IPS-NIHi7 (cell line): ENCODE data around the gene STAT3.
A peak's percentile ranks its signal among the peaks of the same experiment; 100 is the strongest.
"Not testable (repeated sequence)": the region's sequence is repeated elsewhere in the genome, so short reads cannot be mapped to it uniquely, and the experiment has no call there.

Experiments
- DNase-seq: peaks from one replicate; pipeline ENCODE4 v3.0.0; 2012; ENCODE audit warnings: mixed read lengths; ENCODE audit errors: extremely low spot score

STAT3 gene

DNA sequence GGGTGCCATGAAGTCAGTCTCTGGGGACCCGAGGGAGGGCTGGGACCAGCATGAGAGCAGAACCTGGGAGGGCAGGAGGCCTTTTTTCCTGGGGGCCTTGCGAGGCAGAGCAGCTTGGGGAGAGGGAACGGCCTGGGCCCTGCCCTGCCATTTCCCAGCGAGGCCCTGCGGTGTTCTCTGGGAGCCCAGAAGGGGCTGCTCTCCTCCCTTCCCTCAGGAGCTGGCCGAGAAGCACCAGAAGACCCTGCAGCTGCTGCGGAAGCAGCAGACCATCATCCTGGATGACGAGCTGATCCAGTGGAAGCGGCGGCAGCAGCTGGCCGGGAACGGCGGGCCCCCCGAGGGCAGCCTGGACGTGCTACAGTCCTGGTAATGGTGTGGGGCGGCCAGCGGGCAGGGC lies 88.3 kb downstream of the STAT3 start:
- not testable (repeated sequence) for DNase-seq

- DNase-seq: not testable (repeated sequence)
Observed at GRCh38 chr17:42299361-42299760, 88.9 kb downstream of the STAT3 start.

DNA sequence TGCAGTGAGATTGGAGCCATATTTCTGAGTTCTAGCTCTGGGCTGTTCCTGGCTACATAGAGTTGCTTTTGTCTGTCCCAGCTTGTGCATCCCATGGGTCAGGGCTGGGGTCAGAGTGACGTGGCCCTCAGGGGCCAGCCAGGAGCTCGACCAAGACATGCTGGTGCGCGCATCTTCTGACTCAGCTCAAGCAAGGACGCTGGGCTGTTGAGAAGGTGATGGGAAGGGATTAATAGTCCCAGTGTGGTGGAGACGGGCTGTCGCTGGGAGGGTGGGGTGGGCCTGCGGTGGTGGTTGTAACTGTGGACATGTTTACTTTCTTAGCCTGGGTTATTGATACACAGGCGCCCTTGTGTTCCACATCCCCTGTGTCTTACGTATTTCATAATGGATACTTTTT lies 90.5 kb downstream of the STAT3 start:
- DNase-seq: not testable (repeated sequence)

GRCh38 chr17:42296012-42296411 lies 92.2 kb downstream of the STAT3 start:
- no peak for DNase-seq

DNA sequence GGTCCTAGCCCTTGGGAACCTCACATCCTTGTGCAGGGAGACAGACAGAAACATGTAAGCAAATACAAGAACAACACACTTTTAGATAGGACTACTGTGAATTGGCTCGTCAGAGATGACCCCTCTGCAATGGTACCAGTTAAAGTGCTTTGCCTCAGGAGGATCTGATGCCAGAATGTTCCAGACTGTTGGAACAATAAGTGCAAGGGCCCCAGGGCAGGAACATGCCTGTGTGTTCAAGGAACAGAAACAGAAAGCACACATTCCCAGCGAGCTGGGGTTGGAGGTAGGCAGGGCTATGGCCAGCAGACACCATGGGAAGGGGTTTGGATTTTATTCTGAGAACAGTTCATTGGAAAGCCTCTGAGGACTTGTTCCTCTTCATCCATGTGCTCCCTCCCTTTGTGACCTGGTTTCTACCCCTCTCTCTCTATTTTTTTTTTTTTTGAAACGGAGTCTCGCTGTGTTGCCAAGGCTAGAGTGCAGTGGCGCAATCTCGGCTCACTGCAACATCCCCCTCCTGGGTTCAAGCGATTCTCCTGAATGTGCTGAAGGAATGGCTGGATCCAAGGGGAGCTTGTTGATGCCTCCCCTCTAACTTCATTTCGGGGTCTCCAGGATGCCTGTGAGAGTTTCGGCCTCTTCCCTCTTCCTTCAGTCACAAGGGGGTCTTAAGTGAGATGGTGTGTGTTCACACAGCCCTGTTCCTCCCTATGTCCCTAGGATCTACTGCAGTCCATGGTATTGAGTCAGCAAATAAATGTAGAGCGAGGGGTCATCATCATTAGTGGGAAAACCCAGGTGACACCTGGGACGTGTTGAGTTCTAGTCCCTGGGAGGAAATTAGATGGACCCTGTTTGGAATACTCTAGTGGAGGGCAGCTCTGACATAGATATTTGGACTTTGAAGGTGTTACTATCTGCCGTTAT lies 93.5 kb downstream of the STAT3 start:
- DNase-seq: no peak

- DNase-seq: no peak
Observed at GRCh38 chr17:42291129-42291528, 97.1 kb downstream of the STAT3 start.

DNA sequence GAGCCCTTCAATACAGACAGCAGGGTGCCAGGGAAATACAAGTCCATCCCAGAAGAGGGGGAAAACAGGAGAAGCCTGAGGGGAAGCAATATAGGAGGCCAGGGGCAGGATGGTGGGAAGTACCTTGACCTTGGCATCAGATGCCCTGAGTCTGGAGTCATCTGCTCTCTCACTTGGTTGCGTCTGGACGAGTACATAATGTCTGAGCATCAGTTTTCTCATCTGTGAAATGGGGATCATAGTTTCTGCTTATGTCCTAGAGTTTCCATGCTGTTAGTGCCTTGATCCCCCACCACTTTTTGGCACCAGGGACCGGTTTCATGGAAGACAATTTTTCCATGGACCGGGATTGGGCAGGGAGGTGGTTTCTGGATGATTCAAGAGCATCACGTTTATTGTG lies 97.7 kb downstream of the STAT3 start:
- DNase-seq: no peak

GRCh38 chr17:42289611-42290181 lies 98.5 kb downstream of the STAT3 start:
- no peak for DNase-seq

- DNase-seq: peak; percentile 53
Observed at GRCh38 chr17:42288803-42289610, 99.2 kb downstream of the STAT3 start.

DNA sequence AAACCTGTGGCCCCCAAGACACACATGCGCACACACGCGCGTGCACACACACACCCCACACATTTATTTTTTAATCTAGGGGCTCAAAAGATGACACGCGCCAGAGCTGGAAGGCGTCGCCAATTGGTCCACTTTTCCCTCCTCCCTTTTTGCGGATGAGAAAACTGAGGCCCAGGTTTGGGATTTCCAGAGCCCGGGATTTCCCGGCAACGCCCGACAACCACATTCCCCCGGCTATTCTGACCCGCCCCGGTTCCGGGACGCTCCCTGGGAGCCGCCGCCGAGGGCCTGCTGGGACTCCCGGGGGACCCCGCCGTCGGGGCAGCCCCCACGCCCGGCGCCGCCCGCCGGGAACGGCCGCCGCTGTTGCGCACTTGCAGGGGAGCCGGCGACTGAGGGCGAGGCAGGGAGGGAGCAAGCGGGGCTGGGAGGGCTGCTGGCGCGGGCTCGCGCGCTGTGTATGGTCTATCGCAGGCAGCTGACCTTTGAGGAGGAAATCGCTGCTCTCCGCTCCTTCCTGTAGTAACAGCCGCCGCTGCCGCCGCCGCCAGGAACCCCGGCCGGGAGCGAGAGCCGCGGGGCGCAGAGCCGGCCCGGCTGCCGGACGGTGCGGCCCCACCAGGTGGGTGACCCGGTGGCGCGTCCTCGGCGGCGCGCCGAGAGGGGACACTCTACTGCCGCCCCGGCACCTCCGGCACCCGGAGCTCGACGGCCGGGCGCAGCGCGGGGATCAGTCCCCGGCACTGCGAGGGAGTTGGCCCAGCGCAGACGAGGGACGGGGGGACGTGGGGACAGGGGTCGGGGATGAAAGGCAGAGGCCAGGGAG lies 100.1 kb downstream of the STAT3 start, which contains the start of gene STAT5A:
STAT5A (plus strand) TSS at position 522 of the 826 bp plus-strand sequence. CDS start 914 bp downstream, outside the sequence.
- DNase-seq: peak; percentile 79

DNA sequence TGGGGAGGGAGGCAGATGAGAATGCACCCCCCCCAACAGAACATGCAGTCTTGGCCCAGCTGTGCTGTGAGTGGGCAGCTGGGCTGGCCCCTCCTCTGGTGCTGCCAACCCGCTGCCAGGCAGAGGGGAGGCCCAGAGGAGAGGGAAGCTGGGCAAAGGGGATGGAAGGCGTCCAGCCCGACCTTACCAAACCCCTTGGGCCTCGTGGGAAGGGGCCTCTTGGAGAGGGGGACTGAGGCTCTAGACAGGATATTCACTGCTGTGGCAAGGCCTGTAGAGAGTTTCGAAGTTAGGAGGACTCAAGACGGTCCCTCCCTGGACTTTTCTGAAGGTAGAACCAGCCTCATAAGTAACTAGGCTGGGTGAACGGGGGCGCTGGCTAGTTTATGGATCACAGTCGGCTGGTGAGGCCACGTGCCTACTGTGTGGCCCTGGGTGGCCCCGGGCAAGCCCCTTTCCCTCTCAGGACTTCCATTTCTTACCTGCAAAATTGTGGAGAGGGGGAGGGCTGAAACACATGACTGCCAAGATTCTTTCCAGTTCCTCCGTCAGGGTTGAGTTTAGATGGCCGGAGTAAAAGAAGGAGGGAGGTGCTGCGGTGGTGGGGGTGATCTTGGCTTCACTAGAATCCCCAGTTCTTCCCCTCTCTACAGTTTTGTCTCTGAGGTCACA lies 100.8 kb downstream of the STAT3 start:
- no peak for DNase-seq

DNA sequence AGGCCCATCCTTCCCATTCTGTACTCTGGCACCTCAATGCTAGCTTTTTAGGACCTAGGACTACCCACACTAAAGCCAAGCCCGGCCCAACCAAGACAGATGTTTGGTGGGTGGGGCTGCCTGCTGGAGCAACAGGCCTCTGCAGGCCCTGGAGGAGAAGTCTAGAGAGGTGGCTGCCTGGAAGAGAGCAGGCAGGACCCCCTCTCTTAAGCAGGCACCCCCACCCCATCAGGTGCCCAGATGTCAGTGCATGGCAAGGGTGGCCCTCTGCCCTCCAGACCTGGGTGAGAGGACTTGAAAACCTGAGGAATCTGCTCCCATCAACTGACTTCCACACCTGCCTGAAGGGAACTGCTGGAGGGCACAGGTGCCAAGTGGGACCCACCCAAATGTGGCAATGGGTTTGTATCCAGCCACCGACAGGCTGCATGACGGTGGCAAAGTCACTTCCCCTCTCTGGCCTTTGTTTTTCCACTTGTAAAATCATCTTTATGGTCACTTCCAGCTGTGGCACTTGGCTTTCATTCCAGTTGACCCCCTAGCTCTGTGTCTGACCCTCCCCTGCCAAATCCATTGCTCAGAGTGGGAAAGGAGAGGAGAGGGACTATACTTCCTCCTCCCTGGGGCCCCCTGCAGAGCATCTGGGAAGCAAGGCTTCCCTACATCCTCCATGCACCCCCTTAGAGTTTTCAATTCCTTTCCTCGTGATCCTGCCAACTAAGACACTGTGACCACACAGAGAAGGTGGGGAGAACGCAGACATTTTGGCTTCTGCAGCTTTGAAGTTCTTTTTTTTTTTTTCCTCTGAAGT lies 101.6 kb downstream of the STAT3 start:
- DNase-seq: no peak

DNA sequence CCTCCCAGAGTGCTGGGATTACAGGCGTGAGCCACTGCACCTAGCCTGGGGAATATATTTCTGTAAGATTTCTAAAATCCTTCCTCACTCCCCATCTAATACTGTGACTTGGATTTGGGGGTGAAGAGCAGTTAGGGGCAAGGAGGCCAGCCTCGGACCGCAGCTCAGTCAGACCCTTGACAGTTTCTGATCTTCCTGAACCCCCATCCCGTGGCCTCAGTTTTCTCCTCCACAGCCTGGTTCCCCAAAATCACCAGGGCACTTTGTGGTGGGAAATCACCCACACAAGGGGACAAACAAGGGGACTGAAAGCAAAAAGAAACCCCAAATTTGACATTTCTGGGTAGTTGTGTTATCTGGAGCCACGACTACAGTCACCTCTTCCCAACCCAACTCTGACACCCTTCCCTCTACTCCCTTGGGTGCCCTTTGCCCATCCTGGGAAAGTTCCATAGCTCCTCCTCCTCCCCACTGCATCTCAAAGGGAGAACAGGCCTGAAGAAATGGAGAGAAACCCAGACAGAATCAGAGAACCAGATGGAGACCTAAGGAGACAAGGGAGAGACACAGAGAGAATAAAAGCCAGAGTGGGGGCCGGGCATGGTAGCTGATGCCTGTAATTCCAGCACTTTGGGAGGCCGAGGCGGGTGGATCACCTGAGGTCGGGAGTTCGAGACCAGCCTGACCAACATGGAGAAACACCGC lies 102.7 kb downstream of the STAT3 start:
- DNase-seq: no peak

DNA sequence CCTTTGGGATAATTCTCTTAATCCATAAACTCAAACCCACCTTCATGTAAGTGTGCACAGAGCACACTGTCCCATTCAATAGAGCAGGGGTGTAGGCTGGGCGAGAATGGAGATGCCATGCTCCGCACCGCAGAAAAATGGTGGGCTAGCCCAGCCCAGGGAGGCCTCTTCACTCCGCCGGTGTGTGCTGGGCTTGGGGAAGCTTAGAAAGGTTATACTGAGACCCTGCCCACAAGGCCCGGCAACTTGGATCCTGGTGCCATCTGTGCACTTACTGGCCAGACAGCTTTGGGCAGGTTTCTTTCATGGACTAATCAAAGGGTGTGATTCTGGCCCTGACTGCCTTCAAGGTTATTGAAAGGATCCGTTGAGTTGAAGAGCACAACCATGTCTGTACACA lies 103.7 kb downstream of the STAT3 start:
- no peak for DNase-seq

DNA sequence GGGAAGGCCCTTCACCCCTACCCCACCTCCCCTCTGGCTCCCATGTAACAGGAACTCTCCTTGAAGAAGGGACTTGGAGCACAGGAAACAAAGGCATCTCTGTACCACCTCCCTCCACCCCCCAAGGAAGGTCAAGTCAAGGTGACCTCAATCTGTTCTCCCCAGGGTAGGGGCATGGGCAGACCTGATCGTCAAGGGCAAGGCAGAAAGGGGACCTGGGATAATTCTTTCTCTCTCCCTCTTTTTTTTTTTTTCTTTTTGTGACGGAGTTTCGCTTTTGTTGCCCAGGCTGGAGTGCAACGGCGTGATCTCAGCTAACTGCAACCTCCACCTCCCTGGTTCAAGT lies 104.2 kb downstream of the STAT3 start:
- DNase-seq: no peak

DNA sequence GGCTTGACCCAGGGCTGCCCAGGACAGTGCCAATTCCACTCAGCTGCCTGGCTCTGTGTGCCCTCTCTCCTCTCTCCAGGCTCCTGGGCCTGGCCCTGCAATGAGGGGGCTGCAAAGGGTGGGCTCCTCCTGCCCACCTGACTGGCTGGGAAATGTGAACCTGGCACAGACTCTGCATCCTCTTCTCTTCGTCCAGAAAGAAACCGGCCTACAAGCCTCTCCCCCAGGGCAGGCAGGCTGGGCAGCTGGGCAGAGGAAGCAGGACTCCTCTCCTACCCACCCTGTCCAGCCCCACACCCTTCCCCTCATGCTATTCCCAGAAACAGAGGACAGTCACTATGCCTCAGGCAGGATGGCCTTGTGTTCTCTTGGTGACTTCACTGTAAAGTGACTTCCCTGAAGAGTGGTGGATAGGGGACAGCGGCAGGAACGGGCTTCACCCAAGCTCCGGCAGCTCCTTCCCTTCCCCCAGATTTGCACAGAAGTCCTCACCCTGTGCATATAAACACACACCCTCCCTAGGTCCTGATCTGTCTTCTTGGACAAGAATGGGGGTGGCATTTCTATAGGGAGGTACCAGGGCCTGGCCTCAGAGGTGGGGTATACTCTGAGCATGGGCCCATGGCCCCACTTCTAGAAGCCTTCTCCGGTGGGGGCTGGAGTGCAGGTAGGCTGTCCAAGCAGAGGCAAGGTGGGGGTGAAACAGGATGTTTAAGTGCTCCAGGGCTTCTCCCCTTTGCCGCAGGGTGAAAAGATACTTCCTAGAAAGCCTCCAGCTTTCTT lies 104.8 kb downstream of the STAT3 start:
- DNase-seq: no peak

- no peak for DNase-seq
Observed at GRCh38 chr17:42282478-42283080, 105.7 kb downstream of the STAT3 start.

GRCh38 chr17:42281571-42282096 lies 106.6 kb downstream of the STAT3 start:
- DNase-seq: no peak
